Liver (tissue), 9 donors: ENCODE results near the gene TLCD1. TPM values are rescaled to one million over a fixed set of nuclear protein-coding genes. Genes with fewer than 3 reads are reported as not detected.

Experiments
- DNase-seq: peaks from one replicate; pipeline ENCODE4 v3.0.0-alpha.2; 2017; ENCODE audit warnings: low spot score
- H3K27ac ChIP-seq, 2 donors: one replicate each; pipeline ENCODE4 v1.7.0; 2013; ENCODE audit warnings: inconsistent platforms in 2 of 2, low read length in 2 of 2, control low read depth in 1 of 2, low read depth in 1 of 2, mild to moderate bottlenecking in 1 of 2
- H3K27me3 ChIP-seq, 4 donors: one replicate each; pipeline versions ENCODE4 v1.6.1 to v1.7.0; 2013; ENCODE audit warnings: low read length in 3 of 4, inconsistent platforms in 1 of 4, mild to moderate bottlenecking in 1 of 4, moderate library complexity in 1 of 4; ENCODE audit not compliant: control insufficient read depth in 4 of 4, insufficient read depth in 4 of 4
- H3K36me3 ChIP-seq, 4 donors: one replicate each; pipeline versions ENCODE4 v1.6.1 to v1.7.0; 2013; ENCODE audit warnings: low read length in 3 of 4, mild to moderate bottlenecking in 3 of 4, low read depth in 1 of 4, moderate library complexity in 1 of 4; ENCODE audit not compliant: control insufficient read depth in 4 of 4, insufficient read depth in 3 of 4
- H3K4me1 ChIP-seq, 4 donors: one replicate each; pipeline versions ENCODE4 v1.6.1 to v1.7.0; 2013; ENCODE audit warnings: low read length in 3 of 4, mild to moderate bottlenecking in 3 of 4, moderate library complexity in 1 of 4; ENCODE audit not compliant: control insufficient read depth in 4 of 4, insufficient read depth in 4 of 4
- H3K4me3 ChIP-seq, 3 donors: one replicate each; pipeline versions ENCODE4 v1.6.1 to v1.7.0; 2013; ENCODE audit warnings: low read length in 3 of 3, control low read depth in 1 of 3, low read depth in 1 of 3, mild to moderate bottlenecking in 1 of 3
- H3K9ac ChIP-seq, 2 donors: one replicate each; pipeline ENCODE4 v1.7.0; 2013; ENCODE audit warnings: low read length in 2 of 2, mild to moderate bottlenecking in 2 of 2, moderate library complexity in 2 of 2, control low read depth in 1 of 2, low read depth in 1 of 2
- H3K9me3 ChIP-seq, 4 donors: one replicate each; pipeline versions ENCODE4 v1.6.1 to v1.7.0; 2013; ENCODE audit warnings: low read length in 3 of 4; ENCODE audit not compliant: control insufficient read depth in 4 of 4
- ATF3 ChIP-seq: IDR thresholded peaks from 2 replicates; pipeline ENCODE4 v1.6.1; 2016; ENCODE audit warnings: antibody characterized with exemption
- CTCF ChIP-seq: fragments of 150-350 bp; IDR thresholded peaks from 2 replicates; pipeline ENCODE4 v1.5.1; 2017; ENCODE audit warnings: improper control_type of control experiment, low read depth, low read length; ENCODE audit not compliant: missing input control
- EGR1 ChIP-seq, 2 donors: IDR thresholded peaks; 2 replicates each; pipeline ENCODE4 v1.6.1; 2016 to 2018; ENCODE audit warnings: antibody characterized with exemption in 2 of 2, low read depth in 2 of 2
- FOXA1 ChIP-seq: IDR thresholded peaks from 2 replicates; pipeline ENCODE4 v1.6.1; 2016; ENCODE audit warnings: antibody characterized with exemption
- FOXA2 ChIP-seq: IDR thresholded peaks from 2 replicates; pipeline ENCODE4 v1.6.1; 2016; ENCODE audit warnings: antibody characterized with exemption
- GABPA ChIP-seq, 2 donors: IDR thresholded peaks in 1 of 2; conservative IDR thresholded peaks in 1 of 2; 2 replicates each; pipeline ENCODE4 v1.6.1; 2016; ENCODE audit warnings: antibody characterized with exemption in 2 of 2, mild to moderate bottlenecking in 1 of 2, moderate library complexity in 1 of 2
- HNF4A ChIP-seq, 2 donors: conservative IDR thresholded peaks; 2 replicates each; pipeline ENCODE4 v1.6.1; 2016; ENCODE audit warnings: antibody characterized with exemption in 2 of 2, mild to moderate bottlenecking in 2 of 2
- HNF4G ChIP-seq: IDR thresholded peaks from 2 replicates; pipeline ENCODE4 v1.6.1; 2016; ENCODE audit warnings: antibody characterized with exemption
- JUND ChIP-seq, 2 donors: IDR thresholded peaks; 2 replicates each; pipeline ENCODE4 v1.6.1; 2016; ENCODE audit warnings: antibody characterized with exemption in 2 of 2
- MAX ChIP-seq: IDR thresholded peaks from 2 replicates; pipeline ENCODE4 v1.6.1; 2016; ENCODE audit warnings: antibody characterized with exemption
- NR2F2 ChIP-seq: IDR thresholded peaks from 2 replicates; pipeline ENCODE4 v1.6.1; 2016; ENCODE audit warnings: antibody characterized with exemption
- RAD21 ChIP-seq, 2 donors: IDR thresholded peaks; 2 replicates each; pipeline ENCODE4 v1.6.1; 2016; ENCODE audit warnings: antibody characterized with exemption in 2 of 2, mild to moderate bottlenecking in 2 of 2
- REST ChIP-seq: IDR thresholded peaks from 2 replicates; pipeline ENCODE4 v1.6.1; 2016; ENCODE audit warnings: antibody characterized with exemption, mild to moderate bottlenecking
- RXRA ChIP-seq, 2 donors: IDR thresholded peaks; 2 replicates each; pipeline ENCODE4 v1.6.1; 2017 to 2018; ENCODE audit warnings: antibody characterized with exemption in 2 of 2, mild to moderate bottlenecking in 1 of 2
- SP1 ChIP-seq: IDR thresholded peaks from 2 replicates; pipeline ENCODE4 v1.6.1; 2018; ENCODE audit warnings: antibody characterized with exemption, mild to moderate bottlenecking
- TAF1 ChIP-seq: conservative IDR thresholded peaks from 2 replicates; pipeline ENCODE4 v1.6.1; 2016; ENCODE audit warnings: antibody characterized with exemption, mild to moderate bottlenecking
- WGBS: extraction: QIAGEN DNeasy Blood & Tissue Kit; methylation state at CpG from one replicate; pipeline ENCODE4 v1.1.7; 2013; 5-methylcytosine and 5-hydroxymethylcytosine counted together
- polyA plus RNA-seq, 2 donors: library from polyadenylated mRNA; stranded (reverse) in 1 of 2; unstranded in 1 of 2; fragments of 200-250 nt in 1 of 2; fragments of >200 nt in 1 of 2; fragmentation: Nextera tagmentation in 1 of 2; extraction: Ambion mirVana in 1 of 2; gene quantifications; one replicate each; pipeline versions ENCODE4 v1.2.1 to v1.2.3, GENCODE V29; 2013 to 2015
- total RNA-seq, 2 donors: library from RNA; depleted of rRNA; stranded (reverse); fragments of >200 nt; gene quantifications; one replicate each; pipeline ENCODE4 v1.2.3, GENCODE V29; 2014
- donor health status: healthy.
- donor health status: healthy.
- donor health status: healthy.
- donor health status: healthy.
- donor health status: healthy.

TLCD1 gene
- total and polyA plus RNA-seq, 4 donors = 4.4 to 8.8 (median 6.5) TPM

- no peak overlapping the region for H3K9ac ChIP-seq
- 98% methylated on average over 1 of the region's 1 CpG for WGBS
- no peaks in the 10 kb centered on the region for H3K9me3 ChIP-seq
- TF ChIP-seq HNF4G = no peak
- no peak for TF ChIP-seq MAX
- no peak for TF ChIP-seq RXRA (IDR thresholded peaks at IDR 0.05)
- no peak for TF ChIP-seq GABPA (IDR thresholded peaks at IDR 0.05 in 1 of 2, conservative IDR thresholded peaks at IDR 0.05 in 1 of 2)
- no peak for TF ChIP-seq FOXA1
- TF ChIP-seq REST = no peak
- H3K4me1 ChIP-seq = peaks cover 4 to 20% (median 16%) of the 10 kb centered on the region in 4 donors
- peaks cover 7 to 80% (median 63%) of the 10 kb centered on the region in 4 donors for H3K36me3 ChIP-seq
- no peak overlapping the region for H3K4me3 ChIP-seq
- no peaks in the 10 kb centered on the region for H3K27me3 ChIP-seq
- no peak overlapping the region for H3K27ac ChIP-seq
- no peak for DNase-seq
Measured at GRCh38 chr17:28693869-28694268, 32.2 kb downstream of the TLCD1 start.

DNA sequence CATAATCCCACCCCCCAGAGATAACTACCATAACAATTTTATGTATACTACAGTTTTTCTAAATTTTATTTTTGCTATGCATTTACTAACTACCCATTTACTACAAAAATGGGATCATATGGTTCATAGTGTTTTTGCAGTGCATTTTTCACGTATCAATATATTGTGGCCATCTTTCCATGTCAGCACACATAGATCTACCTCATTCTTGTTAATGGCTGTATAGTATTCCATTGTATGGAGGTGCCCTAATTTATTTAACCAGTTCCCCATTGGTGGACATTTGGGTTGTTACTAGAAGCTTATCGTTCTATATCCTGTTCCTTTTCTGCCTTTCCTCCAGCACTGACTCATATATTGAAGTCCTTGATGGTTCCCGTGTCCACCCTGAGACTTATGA lies 37.0 kb downstream of the TLCD1 start:
- Histone ChIP-seq H3K36me3 (peaks cover 15 to 83% (median 70%) of the 10 kb centered on the region in 4 donors), H3K4me3 (no peak overlapping the region), H3K4me1 (no peaks in the 10 kb centered on the region), H3K27me3 (no peaks in the 10 kb centered on the region), H3K9ac (no peak overlapping the region), H3K27ac (no peak overlapping the region), H3K9me3 (no peaks in the 10 kb centered on the region)
- WGBS = 98% methylated on average over 3 of the region's 3 CpGs
- no peak for TF ChIP-seq CTCF
- no peak for TF ChIP-seq HNF4A (conservative IDR thresholded peaks at IDR 0.05)
- TF ChIP-seq TAF1 = no peak
- no peak for TF ChIP-seq EGR1 (IDR thresholded peaks at IDR 0.05; ENCODE audit: low read depth in 2 of 2)
- no peak for TF ChIP-seq GABPA (IDR thresholded peaks at IDR 0.05 in 1 of 2, conservative IDR thresholded peaks at IDR 0.05 in 1 of 2)
- TF ChIP-seq JUND (IDR thresholded peaks at IDR 0.05) = no peak
- no peak for TF ChIP-seq RAD21 (IDR thresholded peaks at IDR 0.05)
- no peak for TF ChIP-seq HNF4G
- TF ChIP-seq SP1 = no peak
- no peak for TF ChIP-seq REST
- TF ChIP-seq FOXA1 = no peak
- TF ChIP-seq NR2F2 = no peak
- no peak for TF ChIP-seq ATF3
- TF ChIP-seq FOXA2 = no peak
- no peak for TF ChIP-seq RXRA (IDR thresholded peaks at IDR 0.05)
- no peak for DNase-seq
